ENCODE data around the gene CDH23.

- TF ChIP-seq, protein P1, sequence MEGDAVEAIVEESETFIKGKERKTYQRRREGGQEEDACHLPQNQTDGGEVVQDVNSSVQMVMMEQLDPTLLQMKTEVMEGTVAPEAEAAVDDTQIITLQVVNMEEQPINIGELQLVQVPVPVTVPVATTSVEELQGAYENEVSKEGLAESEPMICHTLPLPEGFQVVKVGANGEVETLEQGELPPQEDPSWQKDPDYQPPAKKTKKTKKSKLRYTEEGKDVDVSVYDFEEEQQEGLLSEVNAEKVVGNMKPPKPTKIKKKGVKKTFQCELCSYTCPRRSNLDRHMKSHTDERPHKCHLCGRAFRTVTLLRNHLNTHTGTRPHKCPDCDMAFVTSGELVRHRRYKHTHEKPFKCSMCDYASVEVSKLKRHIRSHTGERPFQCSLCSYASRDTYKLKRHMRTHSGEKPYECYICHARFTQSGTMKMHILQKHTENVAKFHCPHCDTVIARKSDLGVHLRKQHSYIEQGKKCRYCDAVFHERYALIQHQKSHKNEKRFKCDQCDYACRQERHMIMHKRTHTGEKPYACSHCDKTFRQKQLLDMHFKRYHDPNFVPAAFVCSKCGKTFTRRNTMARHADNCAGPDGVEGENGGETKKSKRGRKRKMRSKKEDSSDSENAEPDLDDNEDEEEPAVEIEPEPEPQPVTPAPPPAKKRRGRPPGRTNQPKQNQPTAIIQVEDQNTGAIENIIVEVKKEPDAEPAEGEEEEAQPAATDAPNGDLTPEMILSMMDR (IDR thresholded peaks at IDR 0.05; ENCODE audit: poor library complexity) = no peak
- TF ChIP-seq EZH2phosphoT487 (IDR thresholded peaks at IDR 0.05; ENCODE audit: low read depth, severe bottlenecking, unreplicated experiment) (no peak), EZH2 (IDR thresholded peaks at IDR 0.05; ENCODE audit: borderline replicate concordance) (no peak)
These were observed 225.4 kb downstream of the CDH23 start for GRCh38 chr10:71622154-71622526.
